Mesodermal cell (in vitro differentiated cells): ENCODE results near the gene FKBP9.

Source experiments
- H3K27ac ChIP-seq: 2 replicates; pipeline ENCODE4 v1.7.0; 2013; ENCODE audit warnings: mild to moderate bottlenecking, low read depth, low read length, moderate library complexity; ENCODE audit not compliant: severe bottlenecking
- H3K36me3 ChIP-seq: 2 replicates; pipeline ENCODE4 v1.7.1; 2013; ENCODE audit warnings: mild to moderate bottlenecking, low read length, moderate library complexity; ENCODE audit not compliant: control insufficient read depth, insufficient read depth
- H3K4me1 ChIP-seq: one replicate; pipeline ENCODE4 v1.7.1; 2013; ENCODE audit warnings: mild to moderate bottlenecking, low read length; ENCODE audit not compliant: insufficient read depth, control insufficient read depth, poor library complexity, severe bottlenecking
- H3K4me3 ChIP-seq: 2 replicates; pipeline ENCODE4 v1.7.0; 2013; ENCODE audit warnings: low read length, control low read depth, mild to moderate bottlenecking; ENCODE audit not compliant: insufficient read depth, poor library complexity, severe bottlenecking; ENCODE audit errors: extremely low read depth
- H3K9me3 ChIP-seq: 2 replicates; pipeline ENCODE4 v1.7.1; 2013; ENCODE audit warnings: mild to moderate bottlenecking, low read length, moderate library complexity; ENCODE audit not compliant: control insufficient read depth
- WGBS, 2 experiments: methylation state at CpG; one replicate each; pipeline ENCODE4 v1.1.5; 2013; ENCODE audit warnings: missing lambda C conversion rate in 2 of 2; ENCODE audit not compliant: insufficient coverage in 2 of 2; 5-methylcytosine and 5-hydroxymethylcytosine counted together

The FKBP9 gene

DNA sequence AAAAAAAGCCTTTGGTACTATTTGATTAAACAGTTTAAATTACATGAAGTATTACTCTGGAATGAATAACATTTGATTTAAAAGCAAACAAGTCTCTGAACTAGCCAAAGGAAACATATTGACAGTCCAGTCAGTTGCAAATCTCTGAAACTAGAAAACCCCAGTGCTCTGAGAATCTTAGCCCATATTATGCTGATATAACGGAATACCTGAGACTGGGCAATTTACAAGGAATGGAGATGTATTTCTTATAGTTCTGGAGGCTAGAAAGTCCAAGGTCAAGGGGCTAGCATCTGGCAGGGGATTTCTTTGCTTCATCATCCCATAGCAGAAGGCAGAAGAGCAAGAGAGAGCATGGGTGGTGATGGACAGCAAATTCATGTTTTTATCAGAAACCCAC, 21.7 kb upstream of the FKBP9 start:
- Histone ChIP-seq H3K27ac (no peak overlapping the region), H3K36me3 (peaks cover 49% of the 10 kb centered on the region), H3K4me3 (no peak overlapping the region), H3K9me3 (no peaks in the 10 kb centered on the region), H3K4me1 (no peaks in the 10 kb centered on the region)
- WGBS, 2 experiments = 86 to 100% methylated on average over 1 of the region's 1 CpG

DNA sequence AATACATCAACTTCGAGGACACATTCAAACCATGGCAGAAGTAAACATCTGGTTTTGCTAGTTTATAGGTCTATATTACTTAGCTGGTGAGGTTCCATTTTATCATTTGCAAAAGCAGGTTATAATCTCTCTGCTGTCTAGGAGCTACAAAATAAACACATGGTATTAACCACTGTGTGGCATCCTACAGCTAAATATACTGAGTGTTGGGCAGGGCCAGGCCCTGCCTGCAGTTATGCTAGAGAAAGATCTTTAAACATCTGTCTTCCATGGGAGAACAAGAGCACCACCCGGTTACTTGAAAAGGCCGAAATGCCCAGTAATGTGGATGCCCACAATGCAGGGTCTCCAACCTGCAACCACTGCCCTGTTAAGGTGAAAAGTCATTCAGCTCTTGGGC, 20.6 kb upstream of the FKBP9 start:
- no peak overlapping the region for H3K4me3 ChIP-seq
- H3K36me3 ChIP-seq = peaks cover 38% of the 10 kb centered on the region
- 94 to 95% methylated on average over 2 of the region's 3 CpGs for WGBS, 2 experiments
- H3K27ac ChIP-seq = no peak overlapping the region
- H3K4me1 ChIP-seq = no peaks in the 10 kb centered on the region
- H3K9me3 ChIP-seq = no peaks in the 10 kb centered on the region

DNA sequence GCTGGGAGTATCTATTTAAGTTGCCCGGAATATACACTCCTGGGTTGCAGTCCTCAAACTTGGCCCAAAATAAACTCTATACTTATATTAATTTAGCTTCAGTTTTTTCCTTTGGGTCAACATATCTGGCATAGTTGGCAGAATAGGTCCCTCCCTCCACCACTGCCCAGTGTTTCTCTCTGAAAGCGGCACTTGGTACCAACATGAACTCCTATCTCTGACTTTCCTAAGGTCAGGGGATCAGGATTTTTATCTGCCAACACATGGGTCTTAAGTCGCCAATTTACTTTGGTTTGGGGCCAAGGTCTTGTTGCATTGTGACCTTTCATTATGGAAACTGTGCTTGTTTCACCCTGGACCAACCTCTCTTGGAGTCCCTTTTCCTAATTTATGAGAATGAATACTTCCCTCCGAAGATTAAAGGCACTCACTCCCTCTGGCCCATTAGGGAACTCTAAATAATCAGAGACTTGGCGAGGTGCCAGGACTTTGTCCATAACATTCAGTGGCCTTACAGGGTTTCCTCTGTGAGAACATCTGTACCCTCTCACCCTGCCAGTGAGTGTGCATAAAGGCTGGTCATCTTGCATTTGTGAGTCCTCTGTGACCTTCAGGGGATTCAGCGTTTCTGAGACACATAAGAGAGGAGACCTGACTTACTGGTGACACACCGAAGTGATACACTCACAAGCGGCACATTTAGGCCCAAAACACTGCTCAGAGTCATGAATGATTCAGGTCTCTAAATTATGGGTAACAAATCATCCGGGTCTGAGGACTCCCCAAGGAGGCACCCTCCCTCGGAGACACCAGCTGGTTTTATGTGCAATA, 19.7 kb upstream of the FKBP9 start:
- WGBS, 2 experiments = 84 to 87% methylated on average over 8 to 9 of the region's 10 CpGs
- Histone ChIP-seq H3K27ac (no peak overlapping the region), H3K36me3 (peaks cover 31% of the 10 kb centered on the region), H3K4me3 (no peak overlapping the region), H3K9me3 (no peaks in the 10 kb centered on the region), H3K4me1 (no peaks in the 10 kb centered on the region)

DNA sequence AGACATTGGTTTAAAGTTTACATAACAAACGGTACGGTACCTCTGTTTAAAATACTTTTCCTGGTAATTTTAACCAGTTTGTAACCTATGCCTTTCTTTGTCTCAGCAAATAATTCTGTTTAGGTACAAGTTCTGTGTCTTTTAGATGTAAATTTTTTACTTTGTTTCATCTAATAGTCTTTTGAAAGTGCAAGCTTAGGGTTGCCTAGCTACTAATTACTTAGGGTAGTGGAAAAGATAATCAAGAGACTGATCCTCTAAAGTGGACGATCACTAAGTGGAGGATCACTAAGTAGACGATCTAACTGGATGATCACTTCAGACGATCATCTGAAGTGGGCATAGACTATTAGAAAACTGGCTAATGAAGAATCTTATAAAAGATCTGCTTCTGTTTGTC, 16.1 kb upstream of the FKBP9 start:
- H3K4me3 ChIP-seq = peak overlapping the region; percentile 67
- no peaks in the 10 kb centered on the region for H3K4me1 ChIP-seq
- no peak overlapping the region for H3K27ac ChIP-seq
- H3K9me3 ChIP-seq = peaks cover 7% of the 10 kb centered on the region
- peaks cover 12% of the 10 kb centered on the region for H3K36me3 ChIP-seq
- WGBS, 2 experiments = 23 to 33% methylated on average over 5 of the region's 5 CpGs

DNA sequence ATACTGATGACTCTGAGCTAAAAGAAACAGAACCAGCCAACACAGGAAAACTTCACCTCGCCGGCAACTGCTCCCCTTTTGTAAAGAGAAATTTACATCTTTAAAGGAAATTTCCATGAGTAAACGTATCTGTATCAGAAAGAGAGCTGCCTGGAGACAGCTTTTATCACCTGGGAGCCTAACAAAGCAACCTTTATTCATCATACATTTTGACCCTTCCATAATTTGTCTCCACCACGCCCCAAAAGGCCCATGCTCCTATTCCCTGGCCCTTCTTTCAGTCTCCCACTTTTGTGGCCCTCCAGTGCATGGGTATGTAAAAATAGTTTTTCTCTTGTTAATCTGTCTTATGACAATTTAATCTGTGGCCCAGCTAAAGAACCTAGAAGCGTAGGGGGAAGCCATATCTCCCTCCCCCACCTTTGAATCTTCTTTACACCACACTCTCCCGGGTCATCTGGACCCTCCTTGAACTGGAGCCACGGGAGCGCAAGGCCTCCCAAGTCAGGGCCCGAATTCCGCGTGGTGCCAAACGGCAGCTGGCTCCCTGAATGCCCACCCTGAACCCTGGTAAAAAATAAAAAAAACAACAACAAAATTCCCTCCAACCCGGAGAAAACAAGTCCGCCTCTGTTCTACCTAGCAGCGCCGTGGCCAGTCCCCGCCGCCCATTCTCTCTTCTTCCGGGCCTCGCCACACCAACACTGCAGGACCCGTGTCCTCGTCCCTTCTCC, 15.4 kb upstream of the FKBP9 start:
- no peaks in the 10 kb centered on the region for H3K4me1 ChIP-seq
- 1 to 3% methylated on average over 12 to 17 of the region's 22 CpGs for WGBS, 2 experiments
- H3K27ac ChIP-seq = no peak overlapping the region
- H3K4me3 ChIP-seq = peak overlapping the region; percentile 67
- H3K9me3 ChIP-seq = peaks cover 7% of the 10 kb centered on the region
- peaks cover 12% of the 10 kb centered on the region for H3K36me3 ChIP-seq

DNA sequence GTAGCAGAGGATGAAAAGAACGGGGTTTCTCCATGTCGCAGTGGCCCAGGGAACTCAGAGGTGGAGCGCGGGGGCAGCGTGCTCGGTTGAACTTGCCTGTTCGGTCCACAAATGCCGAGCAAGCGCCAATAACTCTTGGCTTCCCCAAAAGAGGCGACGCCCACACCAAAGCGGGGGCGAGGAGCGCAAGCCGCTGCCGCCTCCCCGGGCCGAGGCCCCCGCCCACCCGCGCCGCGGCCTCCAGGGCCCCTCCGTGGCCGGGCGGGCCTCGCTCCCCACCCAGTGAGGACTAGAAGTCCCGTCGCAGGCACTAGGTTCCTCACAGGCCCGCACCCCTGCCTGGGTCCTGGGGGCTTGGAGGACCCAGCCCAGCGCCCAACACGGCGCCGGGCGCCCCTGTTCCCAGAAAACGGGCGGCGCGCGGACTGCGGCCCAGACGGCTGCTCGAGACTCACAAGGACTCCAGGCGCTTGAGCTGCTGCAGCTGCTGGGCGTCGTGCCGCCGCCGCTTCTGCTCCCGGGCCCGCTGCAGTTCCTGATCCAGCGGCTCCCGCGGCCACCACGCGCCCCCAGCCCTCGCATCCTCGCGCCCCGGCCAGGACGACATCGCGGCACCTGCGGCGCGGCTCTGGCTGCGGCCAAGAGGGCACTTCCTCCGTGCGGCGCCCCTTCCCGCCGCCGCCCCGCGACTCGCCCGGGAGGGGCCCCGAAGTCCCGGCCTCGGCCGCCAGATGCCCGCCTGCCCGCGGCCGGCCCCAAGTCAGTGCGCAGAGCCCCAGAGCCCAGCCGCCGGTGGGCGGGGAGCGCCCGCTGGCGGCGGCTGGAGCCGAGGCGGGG, 14.6 kb upstream of the FKBP9 start:
- Histone ChIP-seq H3K9me3 (peaks cover 12% of the 10 kb centered on the region), H3K4me1 (no peaks in the 10 kb centered on the region), H3K27ac (peak overlapping the region; percentile 42), H3K36me3 (peaks cover 8% of the 10 kb centered on the region), H3K4me3 (peak overlapping the region; percentile 67)
- WGBS, 2 experiments = 0% methylated on average over 78 to 91 of the region's 95 CpGs

DNA sequence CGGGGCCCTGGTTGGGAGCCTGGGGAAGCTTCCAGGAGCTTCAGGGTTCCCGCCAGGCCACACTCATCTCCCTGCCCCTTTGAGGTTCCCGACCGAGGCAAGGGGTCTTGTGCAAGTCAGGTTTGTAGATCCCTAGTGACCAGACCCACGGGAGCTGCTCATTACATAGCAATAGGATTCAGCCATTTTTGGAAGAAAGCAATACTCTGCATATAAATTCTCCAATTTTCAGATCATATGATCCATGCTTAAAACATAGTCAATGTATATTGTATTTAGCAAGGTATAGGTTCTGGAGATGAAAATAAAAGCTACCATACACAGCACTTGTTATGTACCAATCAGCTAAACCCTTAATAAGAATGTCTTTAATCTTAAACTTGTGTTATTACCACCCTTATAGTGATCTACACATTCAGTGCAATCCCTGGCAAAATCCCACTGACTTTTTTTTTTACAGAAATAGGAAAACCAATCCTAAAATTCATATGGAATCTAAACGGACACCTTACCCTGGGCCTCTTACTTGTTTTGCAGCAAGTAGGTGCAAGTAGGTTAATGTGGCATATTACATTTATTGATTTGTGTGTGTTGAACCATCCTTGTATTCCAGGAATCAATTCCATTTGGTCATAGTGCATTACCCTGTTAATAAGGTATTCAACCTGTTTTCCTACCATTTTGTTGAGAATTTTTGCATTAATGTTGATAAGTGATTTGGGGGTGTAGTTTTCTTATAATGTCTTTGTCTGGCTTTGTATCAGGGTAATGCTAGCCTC, 13.8 kb upstream of the FKBP9 start:
- peaks cover 21% of the 10 kb centered on the region for H3K9me3 ChIP-seq
- 0 to 4% methylated on average over 4 of the region's 6 CpGs for WGBS, 2 experiments

DNA sequence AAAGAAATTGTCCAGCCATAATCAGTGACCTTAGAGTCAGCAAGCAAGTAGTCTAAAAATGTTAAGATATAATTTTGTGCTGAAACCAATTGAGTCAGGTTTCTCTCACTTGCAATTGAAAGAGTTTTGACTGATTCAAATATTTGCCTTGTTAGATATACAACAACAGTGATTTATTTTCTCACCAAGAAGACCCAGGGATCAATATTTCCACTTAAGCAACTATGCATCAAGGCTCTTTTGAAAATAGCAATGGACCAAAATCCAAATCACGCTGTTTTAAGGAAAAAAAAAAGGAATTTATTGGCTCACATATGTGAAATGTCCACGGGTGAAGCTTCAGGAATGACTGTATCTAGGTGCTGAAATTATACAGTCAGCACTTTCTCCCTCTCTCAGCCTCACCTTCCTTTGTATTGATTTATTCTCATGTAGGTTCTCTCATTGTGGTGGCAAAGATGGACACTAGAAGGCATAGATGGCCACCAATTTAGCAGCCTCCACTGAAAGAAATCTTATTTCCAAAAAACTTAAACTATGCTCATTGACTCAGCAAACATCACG, 9.7 kb upstream of the FKBP9 start:
- H3K4me1 ChIP-seq = no peaks in the 10 kb centered on the region
- no peak overlapping the region for H3K27ac ChIP-seq
- H3K9me3 ChIP-seq = peaks cover 25% of the 10 kb centered on the region
- H3K4me3 ChIP-seq = no peak overlapping the region
- 74 to 100% methylated on average over 2 of the region's 3 CpGs for WGBS, 2 experiments
- no peaks in the 10 kb centered on the region for H3K36me3 ChIP-seq

More for the DNA sequence above, 13.8 kb upstream of the FKBP9 start:
- Histone ChIP-seq H3K27ac (no peak overlapping the region), H3K4me1 (no peaks in the 10 kb centered on the region), H3K36me3 (no peaks in the 10 kb centered on the region), H3K4me3 (peak overlapping the region; percentile 67)

DNA sequence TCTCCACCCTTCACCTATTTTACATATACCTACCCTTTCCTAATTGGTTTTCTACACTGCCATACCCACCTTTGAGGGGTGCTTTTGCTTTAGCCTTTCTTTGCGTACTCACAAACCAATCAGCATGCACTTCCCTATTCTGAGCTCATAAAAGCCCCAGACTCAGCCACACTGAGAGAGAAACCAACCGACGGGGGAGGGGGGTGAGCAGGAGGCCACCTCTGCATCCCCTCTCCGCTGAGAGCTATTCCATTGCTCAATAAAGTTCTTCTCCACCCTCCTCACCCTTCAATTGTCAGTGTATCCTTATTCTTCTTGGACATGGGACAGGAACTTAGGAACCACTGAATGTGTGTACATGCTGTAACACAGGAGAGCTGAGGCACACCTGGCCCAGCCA, 9.0 kb upstream of the FKBP9 start:
- Histone ChIP-seq H3K9me3 (peaks cover 25% of the 10 kb centered on the region), H3K4me1 (no peaks in the 10 kb centered on the region), H3K4me3 (no peak overlapping the region), H3K36me3 (no peaks in the 10 kb centered on the region), H3K27ac (no peak overlapping the region)
- WGBS, 2 experiments = 83 to 100% methylated on average over 1 of the region's 4 CpGs

DNA sequence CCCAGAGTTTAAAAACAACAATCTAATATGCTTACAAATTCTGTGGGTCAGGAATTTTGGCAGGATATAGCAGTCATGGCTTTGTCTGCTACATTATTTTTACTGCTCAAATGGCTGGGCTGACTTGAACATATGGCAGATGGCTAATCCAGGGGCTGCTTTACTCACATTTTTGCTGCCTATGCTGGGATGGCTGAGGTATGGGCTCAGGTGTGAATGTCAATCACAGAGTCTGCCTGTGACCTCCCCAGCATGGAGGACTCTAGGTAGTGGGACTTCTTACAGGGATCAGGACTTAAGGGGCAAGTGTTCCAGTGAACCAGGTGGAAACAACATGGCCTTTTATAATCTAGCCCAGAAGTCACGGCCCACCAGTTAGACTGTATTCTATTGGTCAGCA, 4.4 kb upstream of the FKBP9 start:
- Histone ChIP-seq H3K9me3 (peaks cover 10% of the 10 kb centered on the region), H3K4me3 (no peak overlapping the region), H3K36me3 (no peaks in the 10 kb centered on the region), H3K4me1 (no peaks in the 10 kb centered on the region), H3K27ac (no peak overlapping the region)
- WGBS, 2 experiments = 83% methylated on average over 1 of the region's 1 CpG
